GM13977 (cell line): ENCODE data around the gene RASGRF2.

Experiments used
- DNase-seq: peaks from one replicate; pipeline ENCODE4 v3.0.0; 2012; ENCODE audit warnings: low spot score
- CTCF ChIP-seq: IDR thresholded peaks from 2 replicates; pipeline ENCODE4 v1.5.1; 2012; ENCODE audit warnings: mild to moderate bottlenecking, control low read depth; ENCODE audit not compliant: insufficient read depth; ENCODE audit errors: extremely low read depth, missing control alignments
- in situ Hi-C: fragments of 300-500 bp; cut with MboI; formaldehyde crosslinking; loops from one replicate; pipeline ENCODE4 v1.12.0; 2022; ENCODE audit warnings: low sequenced_read_pairs, low pct_unique_long_range_greater_than_20kb, mixed read lengths, inconsistent platforms; ENCODE audit not compliant: unreplicated experiment

RASGRF2 gene

GRCh38 chr5:81247441-81247972, 287.3 kb downstream of the RASGRF2 start:
- TF ChIP-seq CTCF: no peak
- DNase-seq: no peak
- in situ Hi-C loops: no loop called here

- no peak for DNase-seq
- no peak for TF ChIP-seq CTCF
- in situ Hi-C loops: no loop called here
These were observed 289.1 kb downstream of the RASGRF2 start for GRCh38 chr5:81249240-81249639.

- no peak for TF ChIP-seq CTCF
- DNase-seq: no peak
- in situ Hi-C loops: no loop called here
These were observed 289.8 kb downstream of the RASGRF2 start for GRCh38 chr5:81250004-81250403.

- in situ Hi-C loops: no loop called here
- no peak for TF ChIP-seq CTCF
- DNase-seq: no peak
These were observed 291.8 kb downstream of the RASGRF2 start for GRCh38 chr5:81251922-81252321.

- DNase-seq: no peak
- TF ChIP-seq CTCF: no peak
- in situ Hi-C loops: no loop called here
These were observed 292.7 kb downstream of the RASGRF2 start for GRCh38 chr5:81252904-81253303.

GRCh38 chr5:81253875-81254274, 293.7 kb downstream of the RASGRF2 start:
- in situ Hi-C loops: no loop called here
- no peak for TF ChIP-seq CTCF
- no peak for DNase-seq
